Memory B cell (primary cell): ENCODE data around the gene CPNE6.
"Not testable (repeated sequence)": the region's sequence is repeated elsewhere in the genome, so short reads cannot be mapped to it uniquely, and the experiment has no call there.

ENCODE experiments used
- ATAC-seq: fragments of 150-1000 bp; cut with Tn5 transposase; 2 replicates; pipeline ENCODE4 v1.10.0; 2021; ENCODE audit warnings: low read depth, mild to moderate bottlenecking, moderate library complexity
- DNase-seq, 2 donors: peaks; one replicate each; pipeline ENCODE4 v3.0.0; 2022; ENCODE audit warnings: low spot score in 2 of 2
- H3K27ac Mint-ChIP-seq: one replicate; pipeline ENCODE4 v1.8.0; 2022; ENCODE audit warnings: mild to moderate bottlenecking, moderate library complexity, mixed read lengths
- H3K27me3 Mint-ChIP-seq: one replicate; pipeline ENCODE4 v1.8.0; 2022; ENCODE audit warnings: mixed read lengths
- H3K36me3 Mint-ChIP-seq: one replicate; pipeline ENCODE4 v1.8.0; 2022; ENCODE audit warnings: mild to moderate bottlenecking, mixed read lengths
- H3K4me1 Mint-ChIP-seq: one replicate; pipeline ENCODE4 v1.8.0; 2022; ENCODE audit warnings: mixed read lengths
- H3K4me3 Mint-ChIP-seq: one replicate; pipeline ENCODE4 v1.8.0; 2022; ENCODE audit warnings: mild to moderate bottlenecking, moderate library complexity, mixed read lengths
- H3K9me3 Mint-ChIP-seq: one replicate; pipeline ENCODE4 v1.8.0; 2022; ENCODE audit warnings: mixed read lengths

Gene CPNE6

DNA sequence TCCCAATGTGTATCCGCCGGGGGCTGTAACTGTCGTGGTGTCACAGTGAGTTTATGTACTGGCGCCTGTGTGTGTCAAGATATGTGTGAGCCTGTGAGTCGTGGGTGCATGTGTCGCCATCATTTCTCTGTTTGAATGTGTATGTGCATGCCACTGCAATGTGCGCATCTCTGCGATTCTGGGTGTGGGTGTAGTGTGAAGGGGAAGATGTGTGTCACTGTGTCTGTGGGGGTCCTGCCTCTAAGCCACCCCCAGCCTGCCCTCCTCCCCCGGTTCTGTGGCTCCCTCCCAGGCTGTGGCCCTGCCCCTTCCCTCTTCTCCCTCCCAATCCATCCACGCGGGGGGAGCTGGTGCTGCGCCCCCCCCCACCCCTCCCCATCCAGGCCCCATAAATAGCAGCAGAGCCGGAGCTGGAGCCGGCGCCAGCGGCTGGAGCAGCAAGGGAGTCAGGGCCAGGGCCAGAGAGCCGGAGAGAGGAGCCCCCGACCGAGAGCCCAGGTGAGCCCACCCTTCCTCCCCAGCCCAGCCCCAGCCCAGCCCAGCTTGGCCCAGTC, at the start of gene CPNE6:
CPNE6 (plus strand) TSS at position 419 of the 554 bp plus-strand sequence. CDS start 1,375 bp downstream, outside the sequence.
- H3K4me3 Mint-ChIP-seq = no peak within 1 kb of the TSS
- H3K9me3 Mint-ChIP-seq = no peaks in the 10 kb centered on the region
- H3K27ac Mint-ChIP-seq = no peak within 1 kb of the TSS
- H3K36me3 Mint-ChIP-seq = peaks cover 2% of the 10 kb centered on the region
- ATAC-seq = no peak
- peaks cover 4% of the 10 kb centered on the region for H3K27me3 Mint-ChIP-seq
- no peak for DNase-seq
- H3K4me1 Mint-ChIP-seq = peaks cover 13% of the 10 kb centered on the region

GRCh38 chr14:24024939-24025418, 46.4 kb upstream of the CPNE6 start:
- not testable (repeated sequence) for H3K36me3 Mint-ChIP-seq, DNase-seq, H3K4me3 Mint-ChIP-seq

DNA sequence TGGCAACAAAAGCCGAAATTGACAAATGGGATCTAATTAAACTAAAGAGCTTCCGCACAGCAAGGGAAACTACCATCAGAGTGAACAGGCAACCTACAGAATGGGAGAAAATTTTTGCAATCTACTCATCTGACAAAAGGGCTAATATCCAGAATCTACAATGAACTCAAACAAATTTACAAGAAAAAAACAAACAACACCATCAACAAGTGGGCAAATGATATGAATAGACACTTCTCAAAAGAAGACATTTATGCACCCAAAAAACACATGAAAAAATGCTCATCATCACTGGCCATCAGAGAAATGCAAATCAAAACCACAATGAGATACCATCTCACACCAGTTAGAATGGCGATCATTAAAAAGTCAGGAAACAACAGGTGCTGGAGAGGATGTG, 41.7 kb upstream of the CPNE6 start:
- DNase-seq, H3K36me3 Mint-ChIP-seq, H3K27ac Mint-ChIP-seq, H3K4me3 Mint-ChIP-seq, ATAC-seq, H3K9me3 Mint-ChIP-seq, H3K27me3 Mint-ChIP-seq, H3K4me1 Mint-ChIP-seq: not testable (repeated sequence)

More at GRCh38 chr14:24024939-24025418, 46.4 kb upstream of the CPNE6 start:
- not testable (repeated sequence) for H3K9me3 Mint-ChIP-seq, H3K4me1 Mint-ChIP-seq, H3K27me3 Mint-ChIP-seq, ATAC-seq, H3K27ac Mint-ChIP-seq

- not testable (repeated sequence) for H3K9me3 Mint-ChIP-seq, H3K4me3 Mint-ChIP-seq, H3K4me1 Mint-ChIP-seq, DNase-seq, H3K27ac Mint-ChIP-seq, ATAC-seq, H3K36me3 Mint-ChIP-seq, H3K27me3 Mint-ChIP-seq
Observed at GRCh38 chr14:24031331-24031730, 40.0 kb upstream of the CPNE6 start.

DNA sequence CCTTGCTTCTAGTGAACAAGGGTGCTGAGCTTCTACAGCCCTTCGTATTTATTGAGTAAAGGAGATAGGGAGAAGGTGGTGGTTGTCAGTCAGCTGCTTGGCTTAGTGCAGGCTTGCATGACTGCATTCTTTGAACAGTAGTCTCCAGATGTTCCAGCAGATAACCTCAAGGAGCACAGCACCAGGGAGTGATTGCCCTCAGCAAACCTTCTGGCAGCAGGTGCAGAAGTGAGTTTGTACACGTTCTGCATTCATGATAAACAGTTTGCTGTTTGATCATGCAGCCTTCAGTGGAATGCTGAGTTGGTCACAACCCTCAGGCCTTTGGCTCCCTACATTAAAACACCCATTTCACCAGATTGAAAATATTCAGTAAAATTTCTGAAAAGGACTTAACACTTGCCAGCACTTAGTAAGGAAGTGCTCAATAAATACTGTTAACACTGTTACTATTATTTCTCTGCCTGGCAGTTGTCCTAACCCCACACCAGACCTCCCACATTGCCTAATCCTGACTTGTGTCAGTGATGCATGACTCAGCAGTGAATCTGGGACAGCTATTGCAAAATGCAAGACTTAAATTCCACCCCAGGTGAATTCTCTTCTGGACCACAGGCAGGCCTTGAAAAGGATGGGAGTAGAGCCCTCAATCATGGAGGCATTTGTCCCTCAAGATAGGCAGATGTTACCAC, 38.5 kb upstream of the CPNE6 start:
- Mint-ChIP-seq H3K9me3 (peaks cover 3% of the 10 kb centered on the region), H3K4me1 (peaks cover 7% of the 10 kb centered on the region), H3K27me3 (no peaks in the 10 kb centered on the region), H3K27ac (no peak overlapping the region), H3K36me3 (no peaks in the 10 kb centered on the region), H3K4me3 (no peak overlapping the region)
- ATAC-seq (no peak), DNase-seq (no peak)

DNA sequence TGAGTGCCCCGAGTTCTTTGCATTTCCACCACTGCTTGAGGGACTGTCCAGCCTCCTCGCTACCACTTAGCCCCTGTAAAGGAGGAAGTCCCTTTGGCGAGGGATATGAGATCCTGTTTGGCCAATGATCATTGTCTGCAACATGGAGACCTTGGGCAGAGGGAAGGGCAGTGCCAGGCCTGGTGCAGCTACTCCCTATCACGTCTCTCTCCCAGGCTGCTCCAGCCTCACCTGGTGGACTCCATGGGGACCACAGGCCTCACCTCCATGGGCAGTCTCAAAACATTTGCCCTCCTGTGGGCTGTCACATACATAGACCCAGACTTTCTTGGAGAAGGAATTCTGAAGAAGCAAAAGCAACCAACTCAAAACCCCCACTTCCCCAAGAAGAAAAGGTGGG, 35.6 kb upstream of the CPNE6 start:
- not testable (repeated sequence) for DNase-seq, ATAC-seq, H3K4me1 Mint-ChIP-seq, H3K27ac Mint-ChIP-seq, H3K36me3 Mint-ChIP-seq, H3K9me3 Mint-ChIP-seq, H3K27me3 Mint-ChIP-seq
- peak overlapping the region; percentile 88 for H3K4me3 Mint-ChIP-seq

DNA sequence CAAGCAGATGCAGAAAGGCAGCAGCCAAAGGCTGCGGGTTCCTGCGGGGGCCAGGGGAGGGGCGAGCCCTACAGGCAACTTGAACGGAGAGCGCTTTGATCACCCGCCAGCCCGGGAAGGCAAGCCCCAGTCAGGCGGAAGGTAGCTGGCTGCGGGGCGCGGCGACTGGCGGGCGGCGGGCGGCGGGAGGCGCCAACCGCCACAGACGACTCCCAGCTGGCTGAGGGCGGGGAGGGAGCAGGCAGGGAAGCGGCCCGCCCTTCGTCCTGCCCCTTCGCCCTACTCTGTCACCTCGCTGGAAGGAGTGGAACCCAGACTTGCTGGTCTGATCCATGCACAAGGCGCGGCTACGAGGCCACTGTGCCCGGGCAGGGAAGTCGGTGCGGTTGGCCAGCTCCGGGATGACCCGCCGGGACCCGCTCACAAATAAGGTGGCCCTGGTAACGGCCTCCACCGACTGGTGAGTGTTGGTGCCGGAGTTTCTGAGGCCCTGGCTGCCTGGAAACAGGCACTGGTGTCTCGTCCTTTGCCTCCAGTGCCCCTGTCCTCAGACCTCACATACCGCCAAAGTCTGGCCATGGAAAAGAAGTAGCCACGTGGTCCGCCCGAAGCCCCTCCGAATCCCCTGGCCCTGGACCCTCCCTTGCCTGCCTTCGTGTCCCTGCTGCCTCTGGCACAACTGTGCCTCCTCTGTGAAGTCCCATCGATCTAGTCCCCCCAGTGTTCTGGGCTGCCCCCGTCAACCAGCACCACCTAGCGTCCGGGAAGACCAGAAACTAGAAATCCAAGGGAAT, 35.0 kb upstream of the CPNE6 start:
- H3K9me3 Mint-ChIP-seq = peaks cover 2% of the 10 kb centered on the region
- H3K36me3 Mint-ChIP-seq = no peaks in the 10 kb centered on the region
- peaks cover 7% of the 10 kb centered on the region for H3K4me1 Mint-ChIP-seq
- no peaks in the 10 kb centered on the region for H3K27me3 Mint-ChIP-seq
- ATAC-seq (peak; percentile 85), DNase-seq (peak; percentile 46 to 56)
- peak overlapping the region; percentile 88 for H3K4me3 Mint-ChIP-seq
- peak overlapping the region; percentile 72 for H3K27ac Mint-ChIP-seq

DNA sequence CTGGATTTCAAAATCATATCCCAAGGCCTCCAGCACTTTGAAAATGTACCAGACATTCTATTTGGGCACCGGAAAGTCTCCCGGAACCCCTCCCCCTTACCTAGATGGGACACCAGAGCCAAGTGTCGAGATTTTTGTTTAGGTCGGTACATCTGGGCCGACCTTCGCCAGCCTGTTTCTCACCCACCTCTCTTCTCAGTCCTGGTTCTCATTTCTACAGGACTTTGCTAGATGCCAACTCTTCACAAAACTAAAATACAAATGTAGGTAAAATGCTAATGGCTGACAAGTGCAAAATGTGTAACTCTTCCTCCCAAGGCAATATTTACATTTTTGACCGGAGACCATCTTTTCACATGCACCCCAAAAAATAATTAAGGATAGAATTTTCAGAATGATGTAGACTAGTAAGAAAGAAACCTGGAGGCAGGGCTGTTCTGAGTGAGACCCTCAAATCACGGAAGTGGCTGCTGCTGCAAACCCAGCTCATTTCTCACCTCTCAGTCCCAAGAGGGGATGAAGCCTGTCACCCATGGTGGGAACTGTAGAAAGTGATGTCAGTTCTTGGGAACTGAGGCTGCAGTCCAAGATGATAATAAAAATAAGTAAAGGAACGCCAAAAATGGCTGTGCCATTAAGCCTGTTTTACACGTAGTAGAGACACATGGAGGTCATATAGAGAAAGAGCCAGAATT, 34.3 kb upstream of the CPNE6 start:
- H3K4me1 Mint-ChIP-seq, H3K9me3 Mint-ChIP-seq, DNase-seq, H3K36me3 Mint-ChIP-seq, H3K27me3 Mint-ChIP-seq: not testable (repeated sequence)
- peak overlapping the region; percentile 88 for H3K4me3 Mint-ChIP-seq
- ATAC-seq = peak; percentile 21
- peak overlapping the region; percentile 72 for H3K27ac Mint-ChIP-seq

DNA sequence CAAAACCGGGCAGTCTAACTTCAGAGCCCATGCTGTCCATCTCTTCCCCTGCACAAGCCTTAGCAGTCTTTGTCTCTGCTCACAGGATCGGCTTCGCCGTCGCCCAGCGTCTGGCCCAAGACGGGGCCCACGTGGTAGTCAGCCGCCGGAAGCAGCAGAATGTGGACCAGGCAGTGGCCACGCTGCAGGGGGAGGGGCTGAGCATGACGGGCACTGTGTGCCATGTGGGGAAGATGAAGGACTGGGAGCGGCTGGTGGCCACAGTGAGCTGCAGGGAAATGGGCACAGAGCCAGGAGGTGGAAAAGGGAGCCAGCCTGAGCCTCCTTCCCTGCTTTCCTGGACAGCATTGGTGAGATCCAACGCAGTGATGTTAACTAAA, 33.7 kb upstream of the CPNE6 start:
- Mint-ChIP-seq H3K9me3 (no peaks in the 10 kb centered on the region), H3K4me1 (peaks cover 7% of the 10 kb centered on the region), H3K36me3 (no peaks in the 10 kb centered on the region), H3K4me3 (no peak overlapping the region), H3K27me3 (no peaks in the 10 kb centered on the region), H3K27ac (no peak overlapping the region)
- ATAC-seq (no peak), DNase-seq (no peak)

GRCh38 chr14:24038686-24039085, 32.7 kb upstream of the CPNE6 start:
- DNase-seq (no peak), ATAC-seq (no peak)
- Mint-ChIP-seq H3K4me1 (peaks cover 8% of the 10 kb centered on the region), H3K27ac (no peak overlapping the region), H3K4me3 (no peak overlapping the region), H3K36me3 (no peaks in the 10 kb centered on the region), H3K9me3 (no peaks in the 10 kb centered on the region), H3K27me3 (peaks cover 1% of the 10 kb centered on the region)

DNA sequence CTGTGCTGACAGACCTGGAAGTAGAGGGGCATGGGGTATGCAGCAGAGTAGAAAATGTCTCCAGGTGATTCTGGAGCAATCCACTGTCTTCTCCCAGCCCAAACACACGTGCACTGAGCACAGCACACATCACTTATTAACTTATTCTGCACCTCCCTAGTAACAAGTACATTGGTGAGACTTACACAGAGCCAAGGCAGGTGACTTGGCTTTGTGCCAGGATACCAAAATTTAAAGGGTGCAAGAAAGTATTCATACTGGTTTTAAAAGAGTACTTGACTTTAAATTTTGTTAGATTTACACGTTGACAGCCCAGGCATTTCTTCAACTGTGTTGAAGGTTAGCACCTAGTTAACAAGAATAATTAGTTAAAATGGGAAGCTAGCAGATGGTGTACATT, 30.7 kb upstream of the CPNE6 start:
- H3K36me3 Mint-ChIP-seq = no peaks in the 10 kb centered on the region
- H3K27me3 Mint-ChIP-seq = peaks cover 4% of the 10 kb centered on the region
- peaks cover 7% of the 10 kb centered on the region for H3K4me1 Mint-ChIP-seq
- no peak overlapping the region for H3K27ac Mint-ChIP-seq
- no peak overlapping the region for H3K4me3 Mint-ChIP-seq
- ATAC-seq (no peak), DNase-seq (no peak)
- no peaks in the 10 kb centered on the region for H3K9me3 Mint-ChIP-seq

DNA sequence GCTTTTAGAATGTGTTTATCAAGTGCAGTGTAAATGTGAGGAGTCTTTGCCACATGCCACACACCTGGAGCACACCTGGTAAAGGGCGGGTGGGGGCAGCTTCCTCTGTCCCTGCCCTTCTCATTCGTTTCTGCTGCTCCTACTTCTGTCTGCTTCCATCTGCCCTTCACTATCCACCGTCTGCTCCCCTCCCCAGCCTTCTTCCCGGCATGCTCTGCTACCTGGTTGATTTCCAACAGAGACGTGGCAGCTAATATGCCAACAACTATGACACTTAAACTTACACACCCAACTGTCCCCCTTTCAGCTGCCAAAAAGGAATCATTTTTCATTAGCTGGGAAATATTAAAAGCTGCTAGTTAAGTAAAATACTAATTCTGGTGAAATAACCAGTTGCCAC, 28.6 kb upstream of the CPNE6 start:
- no peak for ATAC-seq
- Mint-ChIP-seq H3K27me3 (peaks cover 4% of the 10 kb centered on the region), H3K36me3 (no peaks in the 10 kb centered on the region), H3K4me1 (peaks cover 2% of the 10 kb centered on the region), H3K9me3 (no peaks in the 10 kb centered on the region), H3K27ac (no peak overlapping the region), H3K4me3 (no peak overlapping the region)
- DNase-seq = no peak

DNA sequence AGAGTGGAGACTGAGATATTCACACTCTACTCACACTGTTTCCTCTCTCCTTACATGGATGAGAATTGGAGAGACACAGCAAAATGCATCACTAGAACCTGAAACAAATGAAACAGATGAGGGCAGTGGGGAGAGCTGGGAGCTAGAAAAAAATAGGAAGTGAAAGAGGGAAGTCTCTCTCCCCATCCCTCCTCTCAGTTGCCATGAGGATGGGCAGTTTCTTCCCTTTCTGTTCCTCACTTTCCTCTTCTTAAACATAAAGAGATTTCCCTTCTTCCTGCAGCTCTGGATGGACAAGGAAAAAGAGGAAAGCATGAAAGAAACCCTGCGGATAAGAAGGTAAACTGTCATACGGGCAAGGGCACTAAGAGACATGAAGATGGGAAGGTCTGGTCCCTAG, 22.4 kb upstream of the CPNE6 start:
- H3K36me3 Mint-ChIP-seq, DNase-seq, H3K27ac Mint-ChIP-seq, H3K27me3 Mint-ChIP-seq, H3K9me3 Mint-ChIP-seq, H3K4me3 Mint-ChIP-seq: not testable (repeated sequence)
- ATAC-seq = peak; percentile 52
- H3K4me1 Mint-ChIP-seq = peaks cover 39% of the 10 kb centered on the region

DNA sequence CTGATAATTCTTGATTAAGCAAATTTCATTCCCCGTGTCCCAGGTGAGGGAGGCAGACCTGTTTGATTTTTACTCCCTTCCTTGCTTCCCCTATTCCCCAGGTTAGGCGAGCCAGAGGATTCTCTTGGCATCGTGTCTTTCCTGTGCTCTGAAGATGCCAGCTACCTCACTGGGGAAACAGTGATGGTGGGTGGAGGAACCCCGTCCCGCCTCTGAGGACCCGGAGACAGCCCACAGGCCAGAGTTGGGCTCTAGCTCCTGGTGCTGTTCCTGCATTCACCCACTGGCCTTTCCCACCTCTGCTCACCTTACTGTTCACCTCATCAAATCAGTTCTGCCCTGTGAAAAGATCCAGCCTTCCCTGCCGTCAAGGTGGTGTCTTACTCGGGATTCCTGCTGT, 20.6 kb upstream of the CPNE6 start:
- peak overlapping the region; percentile 9 for H3K27ac Mint-ChIP-seq
- not testable (repeated sequence) for H3K27me3 Mint-ChIP-seq, DNase-seq, H3K36me3 Mint-ChIP-seq, ATAC-seq, H3K9me3 Mint-ChIP-seq
- H3K4me1 Mint-ChIP-seq = peaks cover 39% of the 10 kb centered on the region
- peak overlapping the region; percentile 83 for H3K4me3 Mint-ChIP-seq
